ENCODE results near the gene ZNF343.

The ZNF343 gene

GRCh38 chr20:2451939-2452732 is 56.6 kb downstream of the ZNF343 start:
- H3K27me3 Mint-ChIP-seq = peaks cover 20% of the 10 kb centered on the region
- H3K36me3 Mint-ChIP-seq (ENCODE audit: low read depth) = no peaks in the 10 kb centered on the region
- H3K4me1 Mint-ChIP-seq (ENCODE audit: low read depth) = peaks cover 9% of the 10 kb centered on the region
- H3K27ac Mint-ChIP-seq = no peak overlapping the region
- intact Hi-C loops (cut with micrococcal nuclease) = loop anchor here (2.0 kb wide), 1 partner anchor 245 kb away; no protein-coding TSS in a partner anchor
- no peaks in the 10 kb centered on the region for H3K9me3 Mint-ChIP-seq
- H3K4me3 Mint-ChIP-seq = no peak overlapping the region

- Mint-ChIP-seq H3K4me3 (no peak overlapping the region), H3K27ac (no peak overlapping the region), H3K36me3 (ENCODE audit: low read depth) (no peaks in the 10 kb centered on the region), H3K9me3 (no peaks in the 10 kb centered on the region), H3K4me1 (ENCODE audit: low read depth) (peaks cover 9% of the 10 kb centered on the region), H3K27me3 (peaks cover 21% of the 10 kb centered on the region)
- intact Hi-C loops (cut with micrococcal nuclease) = no loop called here
Measured at GRCh38 chr20:2451422-2451821, 57.3 kb downstream of the ZNF343 start.

DNA sequence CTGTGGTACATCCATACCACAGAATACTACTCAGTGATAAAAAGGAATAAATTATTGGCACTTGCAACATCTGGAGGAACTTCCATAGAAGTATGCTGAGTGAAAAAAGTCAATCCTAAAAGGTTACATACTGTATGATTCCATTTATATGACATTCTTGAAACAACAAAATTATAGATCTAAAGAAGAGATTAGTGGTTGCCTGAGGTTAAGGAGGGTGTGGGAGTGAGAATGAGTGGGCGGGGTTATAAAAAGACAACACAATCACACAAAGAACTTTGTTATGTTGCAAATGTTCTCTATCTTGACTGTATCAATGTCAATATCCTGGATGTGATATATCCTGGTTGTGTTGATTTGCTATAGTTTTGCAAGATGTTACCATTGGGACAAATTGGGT is 59.3 kb downstream of the ZNF343 start:
- Mint-ChIP-seq H3K27me3 (peaks cover 27% of the 10 kb centered on the region), H3K9me3 (no peaks in the 10 kb centered on the region), H3K4me1 (ENCODE audit: low read depth) (peaks cover 9% of the 10 kb centered on the region), H3K36me3 (ENCODE audit: low read depth) (no peaks in the 10 kb centered on the region), H3K4me3 (no peak overlapping the region), H3K27ac (no peak overlapping the region)
- intact Hi-C loops (cut with micrococcal nuclease) = no loop called here

DNA sequence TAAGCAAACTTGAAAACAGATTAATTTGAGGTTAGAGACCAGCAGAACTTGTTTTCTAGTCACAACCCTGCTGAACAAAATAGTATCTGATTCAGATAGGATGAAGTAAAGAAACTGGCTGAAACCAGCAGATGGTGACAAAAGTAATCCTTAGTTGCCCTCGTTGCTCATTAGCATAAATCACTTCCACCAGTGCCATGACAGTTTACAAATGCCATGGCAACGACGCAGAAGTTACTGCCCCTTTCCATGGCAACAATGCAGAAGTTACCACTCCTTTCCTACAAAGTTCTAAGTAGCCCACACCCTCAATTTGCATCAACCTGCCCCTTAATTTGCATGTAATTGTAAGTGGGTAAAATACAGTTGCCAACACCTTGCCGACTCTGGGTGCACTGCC is 61.9 kb downstream of the ZNF343 start:
- Mint-ChIP-seq H3K4me3 (no peak overlapping the region), H3K36me3 (ENCODE audit: low read depth) (no peaks in the 10 kb centered on the region), H3K27ac (no peak overlapping the region), H3K9me3 (no peaks in the 10 kb centered on the region), H3K27me3 (peaks cover 32% of the 10 kb centered on the region), H3K4me1 (ENCODE audit: low read depth) (peaks cover 9% of the 10 kb centered on the region)
- intact Hi-C loops (cut with micrococcal nuclease) = no loop called here

Data from dendritic cell treated with granulocyte-macrophage colony-stimulating factor and Interleukin-4, amounts not matched to agents 40 ng/mL and 50 ng/mL, for 4 days (primary cell).